ENCODE results near the gene TOPAZ1. TPM values are rescaled to one million over a fixed set of nuclear protein-coding genes. Genes with fewer than 3 reads are reported as not detected.
A peak's percentile ranks its signal among the peaks of the same experiment; 100 is the strongest.

TOPAZ1 gene
- total and polyA plus RNA-seq, 9 of the 15 experiments (the other 6 are each of a cell fraction or from before 2014, with no cell fraction given) = 0.01 TPM; not detected in 8

- TF ChIP-seq DIDO1 (tag; IDR thresholded peaks at IDR 0.05; ENCODE audit: low read depth) (no peak), SMARCC2 (IDR thresholded peaks at IDR 0.05; ENCODE audit: low read depth) (no peak), ZBTB33 (CRISPR knock-in tag; IDR thresholded peaks at IDR 0.05) (no peak), IFI16 (CRISPR knock-in tag; IDR thresholded peaks at IDR 0.05) (no peak), ZFP30 (CRISPR knock-in tag; IDR thresholded peaks at IDR 0.05; ENCODE audit: borderline replicate concordance) (no peak), ZC3H11A (IDR thresholded peaks at IDR 0.05; ENCODE audit: low read depth, low read length) (no peak), ELF2 (CRISPR knock-in tag; IDR thresholded peaks at IDR 0.05) (no peak), NCOA6 (IDR thresholded peaks at IDR 0.05) (no peak), REST (IDR thresholded peaks at IDR 0.05; ENCODE audit: borderline replicate concordance) (peak; percentile 70; the same call in 1 of the 2 replicates), REST (CRISPR knock-in tag; IDR thresholded peaks at IDR 0.05; ENCODE audit: low read depth) (no peak), SMARCA4 (IDR thresholded peaks at IDR 0.05) (no peak), GMEB1 (CRISPR knock-in tag; IDR thresholded peaks at IDR 0.05) (no peak)
- TF ChIP-seq, protein P1, sequence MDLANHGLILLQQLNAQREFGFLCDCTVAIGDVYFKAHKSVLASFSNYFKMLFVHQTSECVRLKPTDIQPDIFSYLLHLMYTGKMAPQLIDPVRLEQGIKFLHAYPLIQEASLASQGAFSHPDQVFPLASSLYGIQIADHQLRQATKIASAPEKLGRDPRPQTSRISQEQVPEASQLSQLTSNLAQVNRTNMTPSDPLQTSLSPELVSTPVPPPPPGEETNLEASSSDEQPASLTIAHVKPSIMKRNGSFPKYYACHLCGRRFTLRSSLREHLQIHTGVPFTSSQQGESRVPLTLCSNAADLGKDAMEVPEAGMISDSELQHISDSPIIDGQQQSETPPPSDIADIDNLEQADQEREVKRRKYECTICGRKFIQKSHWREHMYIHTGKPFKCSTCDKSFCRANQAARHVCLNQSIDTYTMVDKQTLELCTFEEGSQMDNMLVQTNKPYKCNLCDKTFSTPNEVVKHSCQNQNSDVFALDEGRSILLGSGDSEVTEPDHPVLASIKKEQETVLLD (IDR thresholded peaks at IDR 0.05) = no peak
Observed at GRCh38 chr3:44198284-44199269, 43.1 kb upstream of the TOPAZ1 start (continued).

Measured in K562 (cell line).